GM18951 (cell line): Measurements from ENCODE around the gene MLLT3.
A peak's percentile ranks its signal among the peaks of the same experiment; 100 is the strongest.

Experiments used
- POLR2A ChIP-seq: IDR thresholded peaks from 4 replicates; pipeline ENCODE4 v1.6.1; 2011; ENCODE audit warnings: mild to moderate bottlenecking; ENCODE audit not compliant: insufficient read length, insufficient read depth; ENCODE audit errors: extremely low read depth
- in situ Hi-C: fragments of 300-500 bp; cut with MboI; formaldehyde crosslinking; loops from one replicate; pipeline ENCODE4 v1.12.0; 2022; ENCODE audit warnings: low sequenced_read_pairs, mixed read lengths, inconsistent platforms; ENCODE audit not compliant: unreplicated experiment

Gene MLLT3

GRCh38 chr9:20646656-20647055, 24.4 kb upstream of the MLLT3 start:
- in situ Hi-C loops = loop anchor here (25.0 kb wide), 1 partner anchor 709 kb away; no protein-coding TSS in a partner anchor
- TF ChIP-seq POLR2A = no peak

DNA sequence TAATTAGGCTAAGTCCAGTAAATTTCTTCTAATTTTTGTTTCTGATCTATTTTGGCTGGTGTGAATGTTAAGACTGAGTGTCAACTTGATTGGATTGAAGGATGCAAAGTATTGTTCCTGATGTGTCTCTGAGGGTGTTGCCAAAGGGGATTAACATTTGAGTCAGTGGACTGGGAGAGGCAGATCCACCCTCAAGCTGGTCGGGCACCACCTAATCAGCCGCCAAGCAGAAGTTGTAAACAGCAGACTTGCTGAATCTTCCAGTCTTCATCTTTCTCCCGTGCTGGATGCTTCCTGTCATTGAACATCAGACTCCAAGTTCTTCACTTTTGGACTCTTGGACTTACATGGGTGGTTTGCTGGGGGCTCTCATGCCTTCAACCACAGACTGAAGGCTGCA, 21.4 kb upstream of the MLLT3 start:
- no peak for TF ChIP-seq POLR2A
- in situ Hi-C loops = loop anchor here (25.0 kb wide), 1 partner anchor 706 kb away; no protein-coding TSS in a partner anchor

- TF ChIP-seq POLR2A = no peak
- in situ Hi-C loops = loop anchor here (25.0 kb wide), 1 partner anchor 705 kb away; no protein-coding TSS in a partner anchor
Observed at GRCh38 chr9:20642045-20642444, 19.7 kb upstream of the MLLT3 start.

DNA sequence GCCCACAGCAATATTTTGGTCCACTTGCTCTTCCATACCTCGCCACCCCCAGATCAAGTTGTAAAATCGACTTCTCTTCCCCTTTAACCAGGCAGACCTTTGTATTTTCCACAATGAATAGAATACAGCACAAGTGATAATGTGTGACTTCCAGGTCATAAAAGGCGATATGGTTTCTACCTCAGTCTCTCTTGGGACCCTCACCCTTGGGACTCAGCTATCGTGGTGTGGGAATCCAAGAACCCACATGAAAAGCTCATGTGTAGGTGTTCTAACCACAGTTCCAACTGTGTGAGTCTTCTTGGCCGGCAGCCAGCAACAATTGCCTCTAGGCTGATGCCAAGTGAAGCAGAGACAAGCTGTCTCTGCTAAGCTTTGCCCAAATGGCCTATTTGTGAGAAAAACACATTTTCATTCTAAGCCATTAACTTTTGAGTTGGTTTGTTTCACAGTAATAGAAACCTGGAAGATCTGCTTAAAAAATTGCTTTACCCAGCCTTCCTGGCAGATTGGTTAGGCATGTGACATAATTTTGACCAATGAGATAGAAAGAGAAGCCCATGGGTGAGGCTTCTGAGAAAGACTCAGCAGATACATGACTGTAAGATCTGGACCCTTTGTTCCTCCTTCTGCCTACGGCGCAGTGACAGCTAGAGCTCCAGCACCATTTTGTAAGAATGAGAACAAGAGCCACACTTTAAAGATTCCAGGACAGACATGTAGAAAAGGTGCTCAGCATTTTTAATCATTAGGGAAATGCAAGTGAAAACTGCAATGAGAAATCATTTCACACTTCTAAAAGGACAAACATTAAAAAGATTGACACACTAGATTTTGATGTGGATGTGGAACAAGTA, 18.3 kb upstream of the MLLT3 start:
- in situ Hi-C loops = loop anchor here (25.0 kb wide), 1 partner anchor 703 kb away; no protein-coding TSS in a partner anchor
- TF ChIP-seq POLR2A = peak; percentile 36

DNA sequence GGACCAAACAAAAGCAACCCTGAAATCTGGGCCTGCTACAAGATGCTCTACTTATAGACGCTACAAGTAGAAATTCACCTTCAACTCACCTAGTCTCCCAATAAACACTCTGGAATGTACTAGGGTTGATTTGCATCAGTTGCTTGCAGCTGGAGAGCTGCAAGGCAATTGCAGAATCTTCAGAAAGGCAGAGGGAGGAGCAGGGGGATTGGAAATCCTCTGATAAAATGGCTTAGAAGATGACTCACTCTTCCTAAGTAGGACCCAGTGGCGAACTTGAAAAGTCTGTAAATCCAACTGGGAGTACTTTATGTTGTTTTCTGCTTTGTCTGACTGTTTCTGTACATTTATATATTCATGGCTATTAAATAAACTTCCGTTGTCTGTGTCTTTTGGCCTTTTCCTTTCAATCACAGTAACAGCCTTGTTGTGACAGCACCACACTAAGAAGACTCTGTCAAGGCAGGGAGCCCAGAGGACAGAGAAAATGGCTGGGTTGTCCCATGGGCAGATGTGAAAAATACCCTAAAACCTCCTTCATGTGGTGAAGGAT, 14.7 kb upstream of the MLLT3 start:
- in situ Hi-C loops = loop anchor here (25.0 kb wide), 1 partner anchor 700 kb away; no protein-coding TSS in a partner anchor
- TF ChIP-seq POLR2A = no peak

DNA sequence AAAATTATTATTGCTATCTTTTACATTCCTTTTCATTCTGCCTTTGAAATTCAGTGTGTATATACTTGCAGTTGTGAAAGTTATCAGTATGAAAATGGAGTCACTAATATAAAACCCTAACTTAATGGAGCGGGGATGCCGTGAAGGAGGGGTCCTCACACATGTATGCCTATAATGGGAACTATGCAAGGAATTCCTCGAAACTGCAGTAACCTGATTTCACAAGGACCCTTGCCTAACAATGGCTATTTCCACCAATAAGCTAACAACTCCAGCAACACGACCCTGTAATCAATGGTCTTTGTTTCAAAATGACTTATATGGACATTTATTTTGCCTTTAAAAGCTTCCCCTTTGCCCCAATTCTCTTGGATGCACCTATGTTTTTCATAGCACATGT, 12.6 kb upstream of the MLLT3 start:
- in situ Hi-C loops = loop anchor here (25.0 kb wide), 1 partner anchor 698 kb away; no protein-coding TSS in a partner anchor
- no peak for TF ChIP-seq POLR2A

- in situ Hi-C loops = loop anchor here (25.0 kb wide), 1 partner anchor 695 kb away; no protein-coding TSS in a partner anchor
- no peak for TF ChIP-seq POLR2A
Observed at GRCh38 chr9:20632705-20633104, 10.4 kb upstream of the MLLT3 start.

GRCh38 chr9:20630241-20630943, 8.1 kb upstream of the MLLT3 start:
- in situ Hi-C loops = loop anchor here (25.0 kb wide), 1 partner anchor 693 kb away; no protein-coding TSS in a partner anchor
- no peak for TF ChIP-seq POLR2A

- in situ Hi-C loops = loop anchor here (10.0 to 25.0 kb wide), 4 partner anchors 270 to 688 kb away; no protein-coding TSS in a partner anchor
Observed at GRCh38 chr9:20625003-20625349, 2.7 kb upstream of the MLLT3 start.

GRCh38 chr9:20624201-20625002, 2.1 kb upstream of the MLLT3 start:
- in situ Hi-C loops = loop anchor here (10.0 to 25.0 kb wide), 4 partner anchors 270 to 687 kb away; no protein-coding TSS in a partner anchor
- TF ChIP-seq POLR2A = no peak

More at GRCh38 chr9:20625003-20625349, 2.7 kb upstream of the MLLT3 start:
- no peak for TF ChIP-seq POLR2A

- TF ChIP-seq POLR2A = no peak
- in situ Hi-C loops = loop anchor here (10.0 kb wide), 3 partner anchors 269 to 481 kb away; no protein-coding TSS in a partner anchor
Observed at GRCh38 chr9:20623748-20624124, 1.4 kb upstream of the MLLT3 start.
